Measurements from ENCODE around the gene RNF141. TPM values are rescaled to one million over a fixed set of nuclear protein-coding genes. Genes with fewer than 3 reads are reported as not detected.

Gene RNF141
- total and polyA plus RNA-seq, 2 donors (not counting 3 experiments of a cell fraction or from before 2014, with no cell fraction given): 9.4 to 32.4 TPM

DNA sequence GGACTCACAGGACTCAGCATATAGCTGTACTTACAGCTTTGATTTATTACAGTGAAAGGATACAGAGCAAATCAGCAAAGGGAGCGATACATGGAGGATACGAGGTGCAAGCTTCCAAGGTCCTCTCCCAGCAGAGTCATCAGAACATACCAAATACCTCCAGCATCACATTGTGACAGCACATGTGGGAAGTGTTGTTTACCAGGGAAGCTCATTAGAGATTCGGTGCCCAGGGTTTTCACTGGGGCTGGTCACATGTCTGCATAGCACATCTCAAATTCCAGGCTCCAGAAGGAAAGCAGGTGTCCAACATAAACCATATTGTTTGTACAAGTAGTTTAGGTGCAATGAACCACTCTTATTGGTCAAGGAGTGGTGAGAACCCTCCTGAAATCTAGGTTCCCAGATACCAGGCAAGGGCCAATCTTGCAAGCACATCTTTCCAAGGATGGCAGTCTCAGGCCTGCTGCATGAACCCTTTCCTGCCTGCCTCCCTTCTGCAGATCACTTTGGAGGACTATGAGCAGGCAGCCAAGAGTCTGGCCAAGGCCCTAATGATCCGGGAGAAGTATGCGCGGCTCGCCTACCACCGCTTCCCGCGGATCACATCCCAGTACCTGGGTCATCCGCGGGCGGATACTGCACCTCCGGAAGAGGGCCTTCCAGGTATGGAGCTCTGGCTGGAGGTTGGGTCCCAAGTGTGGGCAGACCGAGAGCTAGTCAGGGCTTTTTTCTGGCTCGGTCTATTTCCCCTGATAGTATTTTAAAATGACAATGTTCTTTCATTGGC is 59.2 kb downstream of the RNF141 start:
- dilution Hi-C loops (cut with MboI; ENCODE audit: extremely low pct_ligation_motif_present, low sequenced_read_pairs): no loop called here
- no peaks in the 10 kb centered on the region for H3K27me3 ChIP-seq (ENCODE audit: control insufficient read depth in 2 of 2, insufficient read depth in 2 of 2, low read length in 2 of 2)
- H3K4me2 ChIP-seq (ENCODE audit: insufficient read depth, low read length): no peak overlapping the region
- H3K36me3 ChIP-seq (ENCODE audit: control insufficient read depth in 2 of 2, extremely low read depth in 1 of 2, insufficient read depth in 2 of 2, low read length in 2 of 2): no peaks in the 10 kb centered on the region
- no peak overlapping the region for H3K4me3 ChIP-seq (replicated peaks in 1 of 3; ENCODE audit: insufficient read depth in 1 of 3, low read depth in 1 of 3, low read length in 3 of 3)
- DNase-seq (ENCODE audit: low read depth, low spot score): no peak
- TF ChIP-seq POLR2A (IDR thresholded peaks at IDR 0.05; ENCODE audit: low read depth, low read length): no peak
- TF ChIP-seq, protein P1, sequence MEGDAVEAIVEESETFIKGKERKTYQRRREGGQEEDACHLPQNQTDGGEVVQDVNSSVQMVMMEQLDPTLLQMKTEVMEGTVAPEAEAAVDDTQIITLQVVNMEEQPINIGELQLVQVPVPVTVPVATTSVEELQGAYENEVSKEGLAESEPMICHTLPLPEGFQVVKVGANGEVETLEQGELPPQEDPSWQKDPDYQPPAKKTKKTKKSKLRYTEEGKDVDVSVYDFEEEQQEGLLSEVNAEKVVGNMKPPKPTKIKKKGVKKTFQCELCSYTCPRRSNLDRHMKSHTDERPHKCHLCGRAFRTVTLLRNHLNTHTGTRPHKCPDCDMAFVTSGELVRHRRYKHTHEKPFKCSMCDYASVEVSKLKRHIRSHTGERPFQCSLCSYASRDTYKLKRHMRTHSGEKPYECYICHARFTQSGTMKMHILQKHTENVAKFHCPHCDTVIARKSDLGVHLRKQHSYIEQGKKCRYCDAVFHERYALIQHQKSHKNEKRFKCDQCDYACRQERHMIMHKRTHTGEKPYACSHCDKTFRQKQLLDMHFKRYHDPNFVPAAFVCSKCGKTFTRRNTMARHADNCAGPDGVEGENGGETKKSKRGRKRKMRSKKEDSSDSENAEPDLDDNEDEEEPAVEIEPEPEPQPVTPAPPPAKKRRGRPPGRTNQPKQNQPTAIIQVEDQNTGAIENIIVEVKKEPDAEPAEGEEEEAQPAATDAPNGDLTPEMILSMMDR (IDR thresholded peaks at IDR 0.05; ENCODE audit: extremely low read depth in 1 of 2, insufficient read depth in 1 of 2, low read depth in 1 of 2, low read length in 2 of 2): no peak
- TF ChIP-seq EZH2 (IDR thresholded peaks at IDR 0.05; ENCODE audit: borderline replicate concordance, low read depth, low read length, severe bottlenecking): no peak
- TF ChIP-seq GATA2 (IDR thresholded peaks at IDR 0.05; ENCODE audit: insufficient read depth, insufficient read length, low read depth, low read length): no peak
- no peak for TF ChIP-seq MYC (IDR thresholded peaks at IDR 0.05; ENCODE audit: low read depth, low read length)
- no peak for TF ChIP-seq POLR2AphosphoS5 (IDR thresholded peaks at IDR 0.05; ENCODE audit: insufficient read depth, low read depth, low read length)
- TF ChIP-seq, protein P2, sequence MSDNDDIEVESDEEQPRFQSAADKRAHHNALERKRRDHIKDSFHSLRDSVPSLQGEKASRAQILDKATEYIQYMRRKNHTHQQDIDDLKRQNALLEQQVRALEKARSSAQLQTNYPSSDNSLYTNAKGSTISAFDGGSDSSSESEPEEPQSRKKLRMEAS (IDR thresholded peaks at IDR 0.05; ENCODE audit: insufficient read depth, insufficient read length): no peak
- no peak for TF ChIP-seq JUN (IDR thresholded peaks at IDR 0.05; ENCODE audit: borderline replicate concordance, insufficient read depth, insufficient read length, low read depth)
- TF ChIP-seq FOS (IDR thresholded peaks at IDR 0.05; ENCODE audit: borderline replicate concordance, insufficient read depth, low read length): no peak
- no peaks in the 10 kb centered on the region for H4K20me1 ChIP-seq (replicated peaks; ENCODE audit: control insufficient read depth, extremely low read depth, insufficient read depth, low read length)
- H3K9me3 ChIP-seq (replicated peaks; ENCODE audit: control insufficient read depth, insufficient read depth, low read length): no peaks in the 10 kb centered on the region
- POLR2A ChIA-PET: no interaction called here
- H3K9me1 ChIP-seq (replicated peaks; ENCODE audit: control insufficient read depth, extremely low read depth, insufficient read depth, low read length): no peaks in the 10 kb centered on the region
- H3K27ac ChIP-seq (ENCODE audit: insufficient read depth, low read depth, low read length): no peak overlapping the region
- no peak overlapping the region for H3K9ac ChIP-seq (replicated peaks; ENCODE audit: extremely low read depth, insufficient read depth, low read length)
- intact Hi-C loops (cut with micrococcal nuclease): no loop called here
- H3K79me2 ChIP-seq (ENCODE audit: control insufficient read depth, insufficient read depth, low read length): no peaks in the 10 kb centered on the region
- BruUV-seq (replicated peaks): no TSS peak
- no peak for FAIRE-seq
- CTCF ChIA-PET: no interaction called here
- H2AFZ ChIP-seq (ENCODE audit: low read depth, low read length): no peak overlapping the region
- H3K4me1 ChIP-seq (ENCODE audit: control insufficient read depth, extremely low read depth, insufficient read depth, low read length): no peaks in the 10 kb centered on the region
